22Rv1 (cell line): ENCODE results near the gene TCF7L2.

ENCODE experiments used
- H3K27ac ChIP-seq: fragments of 450-650 bp; 2 replicates; pipeline ENCODE4 v1.5.1; 2017
- ZFX ChIP-seq: fragments of 450-650 bp; IDR thresholded peaks from 2 replicates; pipeline ENCODE4 v1.6.1; 2017; ENCODE audit warnings: antibody characterized with exemption, borderline replicate concordance
- TF ChIP-seq, protein P1 (sequence below): fragments of 450-650 bp; IDR thresholded peaks from 2 replicates; pipeline ENCODE4 v1.5.1; 2017; ENCODE audit warnings: mild to moderate bottlenecking

The TCF7L2 gene

GRCh38 chr10:113076949-113077348 is 126.9 kb downstream of the TCF7L2 start:
- TF ChIP-seq, protein P1, sequence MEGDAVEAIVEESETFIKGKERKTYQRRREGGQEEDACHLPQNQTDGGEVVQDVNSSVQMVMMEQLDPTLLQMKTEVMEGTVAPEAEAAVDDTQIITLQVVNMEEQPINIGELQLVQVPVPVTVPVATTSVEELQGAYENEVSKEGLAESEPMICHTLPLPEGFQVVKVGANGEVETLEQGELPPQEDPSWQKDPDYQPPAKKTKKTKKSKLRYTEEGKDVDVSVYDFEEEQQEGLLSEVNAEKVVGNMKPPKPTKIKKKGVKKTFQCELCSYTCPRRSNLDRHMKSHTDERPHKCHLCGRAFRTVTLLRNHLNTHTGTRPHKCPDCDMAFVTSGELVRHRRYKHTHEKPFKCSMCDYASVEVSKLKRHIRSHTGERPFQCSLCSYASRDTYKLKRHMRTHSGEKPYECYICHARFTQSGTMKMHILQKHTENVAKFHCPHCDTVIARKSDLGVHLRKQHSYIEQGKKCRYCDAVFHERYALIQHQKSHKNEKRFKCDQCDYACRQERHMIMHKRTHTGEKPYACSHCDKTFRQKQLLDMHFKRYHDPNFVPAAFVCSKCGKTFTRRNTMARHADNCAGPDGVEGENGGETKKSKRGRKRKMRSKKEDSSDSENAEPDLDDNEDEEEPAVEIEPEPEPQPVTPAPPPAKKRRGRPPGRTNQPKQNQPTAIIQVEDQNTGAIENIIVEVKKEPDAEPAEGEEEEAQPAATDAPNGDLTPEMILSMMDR = no peak
- no peak for TF ChIP-seq ZFX
- no peak overlapping the region for H3K27ac ChIP-seq

GRCh38 chr10:113078282-113078907 is 128.3 kb downstream of the TCF7L2 start:
- TF ChIP-seq ZFX = no peak
- TF ChIP-seq, protein P1 = no peak
- H3K27ac ChIP-seq = no peak overlapping the region

- no peak for TF ChIP-seq ZFX
- TF ChIP-seq, protein P1 = no peak
- no peak overlapping the region for H3K27ac ChIP-seq
Measured at GRCh38 chr10:113080061-113080924, 130.2 kb downstream of the TCF7L2 start.

DNA sequence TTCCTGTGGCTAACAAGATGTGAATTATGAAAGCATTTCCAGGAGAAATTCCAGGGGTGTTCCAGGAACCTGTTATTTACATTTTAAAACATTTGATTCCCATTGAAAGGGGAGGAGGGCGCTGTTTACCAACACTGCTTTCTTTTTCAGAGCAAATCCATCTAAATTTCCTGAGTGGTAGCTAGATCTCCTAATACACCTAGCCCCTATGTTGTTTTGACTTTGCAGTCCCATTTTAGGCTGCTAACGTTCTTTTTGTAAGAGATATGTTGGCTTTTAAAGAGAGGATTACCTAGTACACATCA is 130.8 kb downstream of the TCF7L2 start:
- no peak for TF ChIP-seq ZFX
- TF ChIP-seq, protein P1 = no peak
- no peak overlapping the region for H3K27ac ChIP-seq

GRCh38 chr10:113084031-113084430 is 134.0 kb downstream of the TCF7L2 start:
- H3K27ac ChIP-seq = no peak overlapping the region
- TF ChIP-seq ZFX = no peak
- TF ChIP-seq, protein P1 = no peak

- no peak for TF ChIP-seq ZFX
- TF ChIP-seq, protein P1 = no peak
- H3K27ac ChIP-seq = no peak overlapping the region
Measured at GRCh38 chr10:113085776-113086175, 135.7 kb downstream of the TCF7L2 start.

DNA sequence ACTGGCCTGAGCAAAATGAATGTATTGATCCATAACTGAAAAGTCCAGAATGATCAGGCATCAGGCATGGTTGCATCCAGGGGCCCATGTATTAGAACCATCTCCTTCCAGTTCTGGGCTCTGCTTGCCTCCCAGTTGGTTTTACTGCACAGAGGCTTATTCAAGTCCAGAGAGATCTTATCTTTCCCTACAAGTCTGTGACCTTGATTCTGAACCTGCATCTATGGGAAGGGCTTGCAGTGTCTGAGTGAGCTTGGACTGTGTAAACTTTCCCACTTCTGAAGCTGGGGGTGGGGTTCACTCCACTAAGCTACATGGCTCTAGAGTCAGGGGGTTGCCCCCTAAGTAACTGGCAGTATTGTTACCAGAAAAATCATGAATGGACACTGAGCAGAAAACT is 136.2 kb downstream of the TCF7L2 start:
- TF ChIP-seq, protein P1 = no peak
- TF ChIP-seq ZFX = no peak
- no peak overlapping the region for H3K27ac ChIP-seq
